Measurements from ENCODE around the gene ODAD4.

GRCh38 chr17:41939693-41940090 is 9.3 kb downstream of the ODAD4 start:
- TF ChIP-seq, protein P1, sequence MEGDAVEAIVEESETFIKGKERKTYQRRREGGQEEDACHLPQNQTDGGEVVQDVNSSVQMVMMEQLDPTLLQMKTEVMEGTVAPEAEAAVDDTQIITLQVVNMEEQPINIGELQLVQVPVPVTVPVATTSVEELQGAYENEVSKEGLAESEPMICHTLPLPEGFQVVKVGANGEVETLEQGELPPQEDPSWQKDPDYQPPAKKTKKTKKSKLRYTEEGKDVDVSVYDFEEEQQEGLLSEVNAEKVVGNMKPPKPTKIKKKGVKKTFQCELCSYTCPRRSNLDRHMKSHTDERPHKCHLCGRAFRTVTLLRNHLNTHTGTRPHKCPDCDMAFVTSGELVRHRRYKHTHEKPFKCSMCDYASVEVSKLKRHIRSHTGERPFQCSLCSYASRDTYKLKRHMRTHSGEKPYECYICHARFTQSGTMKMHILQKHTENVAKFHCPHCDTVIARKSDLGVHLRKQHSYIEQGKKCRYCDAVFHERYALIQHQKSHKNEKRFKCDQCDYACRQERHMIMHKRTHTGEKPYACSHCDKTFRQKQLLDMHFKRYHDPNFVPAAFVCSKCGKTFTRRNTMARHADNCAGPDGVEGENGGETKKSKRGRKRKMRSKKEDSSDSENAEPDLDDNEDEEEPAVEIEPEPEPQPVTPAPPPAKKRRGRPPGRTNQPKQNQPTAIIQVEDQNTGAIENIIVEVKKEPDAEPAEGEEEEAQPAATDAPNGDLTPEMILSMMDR (IDR thresholded peaks at IDR 0.05), result no peak
- TF ChIP-seq POLR2A (IDR thresholded peaks at IDR 0.05) (no peak), EP300 (IDR thresholded peaks at IDR 0.05) (no peak)

All from tibial nerve (tissue), 4 donors.